SH-SY5Y (cell line): Measurements from ENCODE around the gene PLPPR4.

Experiments used
- GATA2 ChIP-seq: IDR thresholded peaks from 2 replicates; pipeline ENCODE4 v1.6.1; 2011; ENCODE audit warnings: mild to moderate bottlenecking, low read depth, low read length
- GATA3 ChIP-seq: IDR thresholded peaks from 2 replicates; pipeline ENCODE4 v1.6.1; 2011; ENCODE audit warnings: low read depth, mild to moderate bottlenecking, low read length, moderate library complexity

DNA sequence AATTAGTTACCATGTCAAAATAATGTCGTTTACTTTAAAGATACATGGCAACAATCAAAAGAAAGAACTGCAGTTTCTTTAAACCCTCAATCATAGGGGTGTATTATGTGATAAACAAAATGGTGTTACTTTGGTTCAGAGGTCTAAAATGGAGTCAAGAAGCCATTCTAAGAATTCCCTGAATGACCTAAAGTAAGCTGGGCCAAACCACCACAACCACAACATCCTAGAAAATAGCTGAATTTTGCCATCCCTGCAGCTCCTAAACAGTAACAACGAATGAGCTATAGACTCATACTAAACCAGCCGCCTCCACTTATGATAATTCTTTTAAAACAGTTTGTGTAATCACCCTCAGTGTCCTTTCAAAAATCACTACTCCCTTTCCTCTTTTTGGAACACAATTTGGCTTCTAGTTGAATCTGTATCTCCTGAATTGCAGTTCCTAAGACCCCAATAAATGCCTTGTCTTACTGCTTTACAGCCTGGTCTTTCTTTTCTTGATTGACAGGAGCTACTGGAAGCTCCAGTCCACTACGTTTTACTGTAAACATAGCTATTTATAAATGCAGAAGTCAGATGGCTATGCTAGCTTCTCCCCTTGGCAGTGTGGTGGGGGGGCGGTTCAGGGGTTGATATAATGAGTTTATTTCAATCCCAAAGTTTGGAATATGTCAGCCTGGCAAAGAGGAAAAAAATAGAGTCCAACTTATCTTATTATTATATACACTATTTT lies 84.3 kb downstream of the PLPPR4 start:
- TF ChIP-seq GATA2 (no peak), GATA3 (no peak)
